DMS79 (cell line): Measurements from ENCODE around the gene MYL11.
"Not testable (repeated sequence)": the region's sequence is repeated elsewhere in the genome, so short reads cannot be mapped to it uniquely, and the experiment has no call there.

Experiments used
- DNase-seq: peaks from one replicate; lab custom pipeline; 2025; lab: John Stamatoyannopoulos, UW

The MYL11 gene, protein sequence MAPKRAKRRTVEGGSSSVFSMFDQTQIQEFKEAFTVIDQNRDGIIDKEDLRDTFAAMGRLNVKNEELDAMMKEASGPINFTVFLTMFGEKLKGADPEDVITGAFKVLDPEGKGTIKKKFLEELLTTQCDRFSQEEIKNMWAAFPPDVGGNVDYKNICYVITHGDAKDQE

GRCh38 chr16:30374538-30374937 lies at the start of gene MYL11:
Gene MYL11, plus strand, starts transcription at chr16:30374802. Its CDS starts 56 bp downstream, at chr16:30374858.
- DNase-seq = no peak

DNA sequence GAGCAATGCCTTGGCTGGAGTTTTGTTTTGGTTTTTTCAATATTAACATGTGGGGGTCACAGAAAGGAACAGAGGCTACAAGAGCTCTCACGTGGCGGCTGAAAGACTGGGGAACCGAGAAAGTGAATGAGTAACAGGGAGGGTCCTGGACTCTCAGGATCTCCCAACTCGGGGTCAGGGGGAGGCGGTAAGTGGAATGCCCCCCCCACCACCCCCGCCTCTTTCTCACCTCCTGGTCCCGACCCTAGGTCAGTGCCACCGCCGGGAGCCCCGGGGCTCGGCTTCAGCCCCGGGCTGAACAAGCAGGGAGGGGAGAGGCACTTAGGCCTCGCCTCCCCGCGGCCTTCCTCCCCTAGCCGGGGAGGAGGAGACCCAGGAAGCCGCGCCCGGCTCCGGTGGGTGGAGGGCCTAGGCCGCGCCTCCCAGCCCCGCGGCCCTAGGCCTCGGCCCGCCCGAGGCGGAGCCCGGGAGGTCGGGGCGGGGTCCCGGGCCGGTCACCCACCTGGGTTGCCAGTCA lies 40.1 kb upstream of the MYL11 start:
- peak; percentile 12 for DNase-seq

DNA sequence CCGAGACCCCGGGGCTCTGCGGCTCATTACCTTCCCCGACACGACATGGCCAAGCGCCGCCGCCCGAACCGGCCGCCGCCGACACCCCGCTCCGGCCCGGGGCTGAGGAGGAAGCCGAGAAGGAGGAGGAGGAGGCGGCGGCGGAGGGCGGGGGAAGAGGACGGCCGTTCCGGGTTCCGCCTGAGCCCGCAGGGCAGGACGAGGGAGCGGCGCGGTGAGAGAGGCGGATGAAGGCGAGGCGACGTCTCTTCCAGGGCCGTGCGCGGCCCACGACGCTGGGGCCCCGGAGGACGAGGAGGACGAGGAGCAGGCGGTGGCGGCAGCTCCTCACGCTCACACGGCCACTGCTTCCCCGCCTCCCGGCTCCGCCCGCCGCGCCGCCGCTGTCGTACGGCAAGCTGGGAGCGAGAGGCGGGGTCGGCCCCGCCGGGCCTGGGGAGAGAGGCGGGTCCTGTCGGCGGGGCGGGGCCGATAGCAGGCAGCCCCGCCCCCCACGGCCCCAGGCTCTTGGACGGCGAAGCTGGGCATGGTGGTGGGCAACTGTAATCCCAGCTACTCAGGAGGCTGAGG lies 39.5 kb upstream of the MYL11 start:
- DNase-seq = peak; percentile 57

- DNase-seq = no peak
Measured at GRCh38 chr16:30335598-30336474, 38.8 kb upstream of the MYL11 start.

GRCh38 chr16:30337964-30338357 lies 36.6 kb upstream of the MYL11 start:
- not testable (repeated sequence) for DNase-seq

GRCh38 chr16:30338715-30339114 lies 35.9 kb upstream of the MYL11 start:
- not testable (repeated sequence) for DNase-seq

GRCh38 chr16:30340621-30341020 lies 34.0 kb upstream of the MYL11 start:
- no peak for DNase-seq

DNA sequence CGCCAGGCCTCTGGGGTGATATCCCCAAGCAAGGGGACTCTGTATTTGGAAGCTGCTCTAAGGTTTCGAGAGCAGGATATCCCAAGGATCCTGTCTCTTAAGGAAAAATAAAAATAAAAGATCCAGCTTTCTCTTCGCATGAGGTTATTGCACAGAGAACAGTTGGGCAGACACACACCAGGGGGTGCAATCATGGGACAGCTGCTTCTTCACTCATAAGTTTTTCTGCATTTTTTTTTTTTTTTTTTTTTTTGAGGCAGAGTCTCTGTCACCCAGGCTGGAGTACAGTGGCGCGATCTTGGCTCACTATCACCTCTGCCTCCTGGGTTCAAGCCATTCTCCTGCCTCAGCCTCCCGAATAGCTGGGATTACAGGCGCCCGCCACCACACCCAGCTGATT lies 32.6 kb upstream of the MYL11 start:
- not testable (repeated sequence) for DNase-seq

- no peak for DNase-seq
Measured at GRCh38 chr16:30342751-30343490, 31.7 kb upstream of the MYL11 start.

- DNase-seq = not testable (repeated sequence)
Measured at GRCh38 chr16:30343491-30343820, 31.1 kb upstream of the MYL11 start.

GRCh38 chr16:30346286-30346685 lies 28.3 kb upstream of the MYL11 start:
- no peak for DNase-seq

DNA sequence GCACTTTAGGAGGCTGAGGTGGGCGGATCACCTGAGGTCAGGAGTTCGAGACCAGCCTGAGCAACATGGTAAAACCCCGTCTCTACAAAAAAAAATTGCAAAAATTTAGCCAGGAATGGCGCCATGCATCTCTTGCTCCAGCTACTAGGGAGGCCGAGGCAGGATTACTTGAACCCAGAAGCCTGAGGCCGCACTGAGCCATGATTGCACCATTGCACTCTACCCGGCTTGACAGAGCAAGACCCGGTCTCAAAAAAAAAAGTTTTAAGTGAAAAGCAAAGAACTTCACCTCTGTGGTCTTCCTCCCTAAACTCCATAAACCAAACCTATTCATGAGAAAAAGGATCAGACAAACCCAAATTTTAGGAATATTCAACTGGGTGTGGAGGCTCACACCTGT lies 26.5 kb upstream of the MYL11 start:
- no peak for DNase-seq

DNA sequence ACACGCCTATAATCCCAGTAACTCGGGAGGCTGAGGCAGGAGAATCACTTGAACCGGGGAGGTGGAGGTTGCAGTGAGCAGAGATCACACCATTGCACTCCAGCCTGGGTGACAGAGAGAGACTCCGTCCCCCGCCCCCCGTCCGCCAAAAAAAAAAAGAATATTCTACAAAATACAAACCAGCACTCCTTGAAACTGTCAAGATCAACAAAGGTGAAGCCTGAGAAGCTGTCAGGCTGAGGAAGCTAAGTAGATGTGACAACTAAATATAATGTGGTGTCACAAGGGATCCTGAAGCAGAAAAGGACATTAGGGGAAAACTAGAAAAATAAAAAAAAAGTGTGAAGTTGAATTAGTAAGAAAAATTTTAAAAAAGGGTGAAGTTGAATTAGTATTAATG lies 25.7 kb upstream of the MYL11 start:
- no peak for DNase-seq

- no peak for DNase-seq
Measured at GRCh38 chr16:30349675-30350074, 24.9 kb upstream of the MYL11 start.

DNA sequence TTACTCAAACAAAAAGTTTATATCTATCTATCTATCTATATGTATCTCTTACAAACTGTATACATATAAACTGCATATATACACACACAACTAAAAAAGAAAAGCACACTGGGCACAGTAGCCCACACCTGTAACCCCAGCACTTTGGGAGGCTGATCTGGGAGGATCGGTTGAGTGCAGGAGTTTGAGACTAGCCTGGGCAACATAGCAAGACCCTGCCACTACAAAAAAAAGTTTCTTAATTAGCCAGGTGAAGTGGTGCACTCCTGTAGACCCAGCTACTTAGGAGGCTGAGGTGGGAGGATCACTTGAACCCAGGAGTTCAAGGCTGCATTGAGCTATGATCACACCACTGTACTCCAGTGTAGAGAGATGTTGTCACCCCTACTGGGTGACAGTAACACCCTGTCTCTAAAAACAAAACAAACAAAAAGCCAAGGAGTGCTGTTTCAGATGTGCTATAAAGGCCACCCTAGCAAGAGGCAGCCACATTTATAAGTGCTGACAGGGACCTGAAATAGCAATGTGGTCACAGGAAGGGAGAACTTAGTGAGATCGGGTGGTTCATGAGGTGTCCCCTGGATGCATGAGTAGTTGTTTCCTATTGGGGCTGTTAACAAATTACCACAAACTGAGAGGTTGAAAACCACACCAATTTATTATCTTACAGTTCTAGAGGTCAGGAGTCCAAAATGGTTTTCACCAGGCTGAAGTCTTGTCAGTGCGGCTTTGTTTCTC lies 24.3 kb upstream of the MYL11 start:
- DNase-seq = no peak

DNA sequence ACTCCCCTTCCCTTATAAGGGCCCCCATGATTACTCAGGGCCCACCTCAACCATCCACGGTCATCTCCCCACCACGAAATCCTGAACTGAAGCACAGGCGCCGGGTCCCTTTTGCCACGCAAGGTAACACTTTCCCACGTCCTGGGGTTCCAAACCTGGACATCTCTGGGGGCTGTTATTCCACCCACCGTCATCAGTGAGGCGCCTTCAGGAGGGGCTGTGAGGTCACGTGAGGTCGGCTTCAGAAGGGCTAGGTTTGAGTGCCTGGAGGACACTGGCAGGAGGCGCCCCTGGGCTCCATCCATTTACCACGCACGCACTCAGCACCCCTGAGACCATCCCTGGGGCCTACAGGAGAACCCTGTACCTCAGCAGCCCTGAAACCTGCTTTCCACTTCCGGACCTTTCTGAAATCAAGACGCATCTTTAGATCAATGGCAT lies 23.6 kb upstream of the MYL11 start:
- no peak for DNase-seq

DNA sequence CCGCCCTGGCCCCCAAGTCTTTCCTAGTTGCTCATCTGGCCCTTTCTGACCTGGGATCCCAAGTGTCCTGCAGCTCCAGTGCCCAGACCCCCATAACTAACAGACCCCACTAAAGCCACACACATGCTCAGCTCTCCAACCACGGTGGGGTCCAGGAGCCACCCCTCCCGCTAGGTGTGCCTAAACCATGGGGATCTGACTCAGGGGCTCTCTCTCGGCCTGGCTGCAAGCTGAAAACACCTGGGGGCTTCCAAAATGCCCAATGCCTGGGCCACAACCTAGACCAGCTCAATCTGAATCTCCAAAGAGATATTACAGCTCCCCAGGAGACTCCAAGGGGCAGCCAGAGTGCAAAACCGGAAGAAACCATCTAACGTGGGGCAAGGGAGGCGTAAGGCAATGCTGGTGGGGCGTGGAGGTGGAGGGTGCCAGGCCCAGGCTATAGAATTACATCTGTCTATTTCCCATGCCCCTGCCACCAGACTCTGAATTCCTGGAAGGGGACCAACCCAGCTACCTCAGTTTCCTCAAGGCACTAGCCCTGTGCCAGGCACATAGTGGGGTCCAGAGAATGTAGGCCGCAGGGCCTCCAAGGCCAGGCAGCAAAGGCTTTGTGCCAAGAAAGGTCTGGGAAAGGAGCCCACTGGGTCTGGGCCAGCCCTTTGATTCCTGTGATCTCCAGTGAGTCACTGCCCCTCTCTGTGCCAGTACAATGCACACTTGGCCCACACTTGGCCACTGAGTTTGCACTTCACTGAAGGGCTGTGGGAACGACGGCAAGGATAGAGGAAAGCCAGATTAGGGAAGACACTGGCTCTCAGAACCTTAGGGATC lies 22.8 kb upstream of the MYL11 start:
- no peak for DNase-seq

DNA sequence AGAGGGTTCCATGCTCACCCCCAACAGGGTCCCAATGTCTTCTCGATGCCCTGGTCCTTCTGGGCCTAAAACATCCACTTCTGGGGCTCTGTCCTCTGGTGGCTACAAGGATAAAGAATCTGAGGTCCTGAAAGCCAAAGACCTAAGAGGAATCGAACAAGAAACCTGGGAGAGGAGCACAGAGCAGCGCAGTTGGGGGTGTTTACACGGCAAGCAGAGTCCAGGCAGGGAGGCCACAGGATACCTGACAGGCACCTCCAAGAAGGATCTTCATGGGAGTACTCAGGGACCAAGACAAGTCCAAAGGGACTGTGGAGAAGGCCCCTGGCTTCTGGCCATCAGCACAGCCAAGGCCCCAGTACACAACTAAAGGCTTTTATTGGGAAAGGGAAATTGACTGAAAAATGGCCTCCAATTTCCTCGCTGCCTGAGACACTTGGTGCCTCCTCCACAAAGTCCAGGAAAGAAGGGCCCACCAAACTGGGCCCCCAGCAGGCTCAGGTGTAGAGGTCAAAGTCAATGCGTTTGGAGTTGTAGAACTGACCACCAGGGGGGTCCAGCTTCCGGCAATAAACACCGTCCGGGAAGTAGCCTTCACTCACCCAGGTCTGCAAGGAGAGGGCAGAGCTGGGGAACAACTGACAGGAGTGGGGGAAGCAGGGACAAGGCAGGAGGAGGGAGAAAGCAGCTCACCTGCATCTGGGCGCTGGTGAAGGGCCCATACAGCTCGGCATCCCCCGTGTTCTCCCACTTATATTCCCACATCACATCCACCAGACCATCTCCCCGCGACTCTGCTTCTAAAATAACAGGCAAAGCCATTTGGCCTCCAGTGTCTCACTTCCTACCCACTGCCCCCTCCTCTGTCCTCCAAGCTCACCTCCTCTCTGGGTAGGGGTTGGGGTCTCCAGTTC lies 21.9 kb upstream of the MYL11 start:
- no peak for DNase-seq

DNA sequence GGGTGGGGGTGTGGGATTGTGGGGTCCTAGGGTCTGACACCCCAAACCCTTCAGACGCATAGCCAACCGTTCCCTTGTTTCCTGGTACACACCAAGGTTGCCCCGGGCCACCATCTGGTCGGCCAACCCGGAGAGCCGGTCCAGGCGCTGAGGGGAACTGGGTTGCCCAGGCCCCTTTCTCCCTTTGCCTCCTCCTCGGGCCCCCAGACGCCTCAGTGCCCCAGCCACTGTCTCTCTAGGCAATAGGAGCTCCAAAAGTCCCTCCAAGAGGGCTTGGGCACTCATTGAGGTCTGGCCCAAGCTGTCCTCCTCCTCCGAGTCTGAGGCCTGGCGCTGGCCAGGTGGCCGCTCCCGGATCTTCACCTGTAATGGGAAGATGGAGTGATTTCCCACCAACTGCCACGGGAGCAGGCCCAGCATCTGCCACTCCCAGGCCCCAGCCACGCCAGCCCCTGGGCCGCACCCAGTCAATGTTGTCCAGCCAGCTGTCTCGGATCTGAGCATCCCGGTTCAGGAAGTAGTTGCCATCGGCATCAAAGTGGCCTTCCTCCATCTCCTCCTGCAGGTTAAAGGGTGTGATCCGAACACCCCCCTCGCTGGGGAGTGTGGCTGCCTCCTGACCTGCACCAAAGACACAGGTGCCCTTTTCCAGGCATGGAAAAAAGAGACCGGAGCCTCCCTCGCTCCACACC lies 21.0 kb upstream of the MYL11 start:
- no peak for DNase-seq
